Transverse colon (tissue), 4 donors: ENCODE measurements around the gene PALMD.

Experiments used
- POLR2A ChIP-seq: fragments of 450-650 bp; IDR thresholded peaks from one replicate; pipeline ENCODE4 v1.6.1; 2016; ENCODE audit warnings: antibody characterized with exemption, mild to moderate bottlenecking, moderate library complexity
- POLR2AphosphoS5 ChIP-seq, 3 donors: sonication (generic); formaldehyde crosslinking; IDR thresholded peaks; one replicate each; pipeline ENCODE4 v1.6.1; 2016; ENCODE audit warnings: antibody characterized with exemption in 3 of 3
- TF ChIP-seq, protein P1 (sequence below), 5 experiments: fragments of 200-600 bp in 3 of 5; fragments of 450-650 bp in 2 of 5; sonication (generic) in 3 of 5; IDR thresholded peaks; 1 replicate in 2 of 5; 2 replicates in 3 of 5; pipeline ENCODE4 v1.5.1; 2016 to 2017; ENCODE audit warnings: antibody characterized with exemption in 5 of 5, inconsistent platforms in 3 of 5, mild to moderate bottlenecking in 2 of 5, moderate library complexity in 1 of 5

DNA sequence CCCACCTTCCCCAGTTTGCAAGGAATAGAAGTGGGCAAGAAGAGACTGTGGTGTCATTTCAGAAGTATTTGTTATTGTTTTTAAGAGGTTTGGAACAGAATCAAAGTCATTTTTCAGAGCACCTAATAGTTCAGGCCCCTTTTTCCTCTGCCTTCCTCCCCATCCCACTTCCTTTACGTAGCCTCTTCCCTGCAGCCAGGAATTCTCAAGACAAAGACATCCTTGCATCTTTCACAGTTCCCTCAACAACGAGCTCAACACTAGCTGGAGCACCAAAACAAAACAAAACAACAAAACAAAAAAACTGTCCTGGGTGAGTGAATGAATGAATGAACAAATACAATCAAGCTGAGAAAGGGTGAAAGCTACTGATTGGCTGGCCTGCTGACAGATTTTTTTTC, 7.0 kb downstream of the PALMD start:
- TF ChIP-seq, protein P1, sequence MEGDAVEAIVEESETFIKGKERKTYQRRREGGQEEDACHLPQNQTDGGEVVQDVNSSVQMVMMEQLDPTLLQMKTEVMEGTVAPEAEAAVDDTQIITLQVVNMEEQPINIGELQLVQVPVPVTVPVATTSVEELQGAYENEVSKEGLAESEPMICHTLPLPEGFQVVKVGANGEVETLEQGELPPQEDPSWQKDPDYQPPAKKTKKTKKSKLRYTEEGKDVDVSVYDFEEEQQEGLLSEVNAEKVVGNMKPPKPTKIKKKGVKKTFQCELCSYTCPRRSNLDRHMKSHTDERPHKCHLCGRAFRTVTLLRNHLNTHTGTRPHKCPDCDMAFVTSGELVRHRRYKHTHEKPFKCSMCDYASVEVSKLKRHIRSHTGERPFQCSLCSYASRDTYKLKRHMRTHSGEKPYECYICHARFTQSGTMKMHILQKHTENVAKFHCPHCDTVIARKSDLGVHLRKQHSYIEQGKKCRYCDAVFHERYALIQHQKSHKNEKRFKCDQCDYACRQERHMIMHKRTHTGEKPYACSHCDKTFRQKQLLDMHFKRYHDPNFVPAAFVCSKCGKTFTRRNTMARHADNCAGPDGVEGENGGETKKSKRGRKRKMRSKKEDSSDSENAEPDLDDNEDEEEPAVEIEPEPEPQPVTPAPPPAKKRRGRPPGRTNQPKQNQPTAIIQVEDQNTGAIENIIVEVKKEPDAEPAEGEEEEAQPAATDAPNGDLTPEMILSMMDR (IDR thresholded peaks at IDR 0.05): no peak
- TF ChIP-seq POLR2AphosphoS5 (IDR thresholded peaks at IDR 0.05): no peak
- no peak for TF ChIP-seq POLR2A
